Activated CD4-positive, CD25-positive, alpha-beta regulatory T cell (primary cell): ENCODE data around the gene CRACR2A.

ENCODE experiments used
- DNase-seq, 4 experiments: peaks; one replicate each; lab custom pipeline; 2025; lab: John Stamatoyannopoulos, UW

The CRACR2A gene

GRCh38 chr12:3598896-3599860 is 153.7 kb downstream of the CRACR2A start:
- no peak for DNase-seq

GRCh38 chr12:3597526-3598210 is 155.2 kb downstream of the CRACR2A start:
- no peak for DNase-seq

- DNase-seq, result no peak
Measured at GRCh38 chr12:3596703-3597415, 156.1 kb downstream of the CRACR2A start.

- DNase-seq, result no peak
Measured at GRCh38 chr12:3595721-3596120, 157.2 kb downstream of the CRACR2A start.

GRCh38 chr12:3594966-3595365 is 157.9 kb downstream of the CRACR2A start:
- DNase-seq, result no peak

GRCh38 chr12:3593906-3594483 is 158.9 kb downstream of the CRACR2A start:
- no peak for DNase-seq

GRCh38 chr12:3592856-3593625 is 159.9 kb downstream of the CRACR2A start:
- DNase-seq, result no peak

GRCh38 chr12:3589745-3590144 is 163.2 kb downstream of the CRACR2A start:
- no peak for DNase-seq

- DNase-seq, result no peak
Measured at GRCh38 chr12:3587402-3588013, 165.4 kb downstream of the CRACR2A start.

- DNase-seq, result no peak
Measured at GRCh38 chr12:3583656-3584334, 169.1 kb downstream of the CRACR2A start.

- DNase-seq, result no peak
Measured at GRCh38 chr12:3580094-3580749, 172.7 kb downstream of the CRACR2A start.

- no peak for DNase-seq
Measured at GRCh38 chr12:3579446-3580093, 173.3 kb downstream of the CRACR2A start.

GRCh38 chr12:3578557-3578956 is 174.4 kb downstream of the CRACR2A start:
- DNase-seq, result no peak

GRCh38 chr12:3576891-3577290 is 176.0 kb downstream of the CRACR2A start:
- no peak for DNase-seq

- no peak for DNase-seq
Measured at GRCh38 chr12:3574986-3575385, 177.9 kb downstream of the CRACR2A start.

- DNase-seq, result no peak
Measured at GRCh38 chr12:3572560-3572959, 180.3 kb downstream of the CRACR2A start.

GRCh38 chr12:3571724-3572123 is 181.2 kb downstream of the CRACR2A start:
- DNase-seq, result no peak

- no peak for DNase-seq
Measured at GRCh38 chr12:3571323-3571722, 181.6 kb downstream of the CRACR2A start.

- DNase-seq, result no peak
Measured at GRCh38 chr12:3568695-3569094, 184.2 kb downstream of the CRACR2A start.
